K562 (cell line): ENCODE measurements around the gene UBE2E3. TPM values are rescaled to one million over a fixed set of nuclear protein-coding genes. Genes with fewer than 3 reads are reported as not detected.

Experiments
- ATAC-seq: fragments of 200-7000 bp; cut with Tn5 transposase; 3 replicates; pipeline ENCODE4 v1.9.1; 2020; ENCODE audit warnings: moderate library complexity
- BruUV-seq: library from RNA; stranded (reverse); fragments of 400-500 nt; replicated peaks from 2 replicates; lab custom pipeline; 2021; lab: Mats Ljungman, UMichigan
- CTCF ChIA-PET: fragments of 300-600 bp; formaldehyde crosslinking; extraction: SDS; loops from one replicate; lab custom pipeline; 2021; ENCODE audit warnings: low intra/inter-chr PET ratio; lab: Yijun Ruan, JAX
- POLR2A ChIA-PET: fragments of 300-600, 350-650 bp; sonication (Branson Sonifier 250); formaldehyde crosslinking; extraction: SDS; loops from one replicate; lab custom pipeline; 2021; ENCODE audit warnings: antibody characterized with exemption, inconsistent platforms; lab: Yijun Ruan, JAX
- DNase-seq, 4 experiments: peaks; one replicate each; pipeline versions ENCODE4 v3.0.0 to v3.0.0-alpha.2; 2011 to 2018; ENCODE audit warnings: low spot score in 3 of 4, mixed read lengths in 3 of 4; ENCODE audit errors: extremely low read depth in 1 of 4
- FAIRE-seq: peaks from 2 replicates; lab custom pipeline; 2011; peaks lifted over from hg19 to GRCh38; lab: Jason Lieb, UNC
- H2AFZ ChIP-seq: 2 replicates; pipeline ENCODE4 v1.6.0; 2011; ENCODE audit warnings: low read depth, low read length, control low read depth, inconsistent platforms
- H3K27ac ChIP-seq: fragments of 200-600 bp; 3 replicates; pipeline ENCODE4 v1.8.0; 2011; ENCODE audit warnings: low read depth, mild to moderate bottlenecking, control low read depth, inconsistent platforms, low read length, moderate library complexity, mixed read lengths; ENCODE audit errors: extremely low read depth
- H3K27me3 ChIP-seq, 2 experiments: fragments of 300-600 bp in 1 of 2; 2 replicates in 1 of 2; 3 replicates in 1 of 2; pipeline versions ENCODE4 v1.6.0 to v1.8.0; 2011; ENCODE audit warnings: inconsistent platforms in 2 of 2, low read length in 2 of 2, mild to moderate bottlenecking in 1 of 2, mixed read lengths in 1 of 2, moderate library complexity in 1 of 2; ENCODE audit not compliant: control insufficient read depth in 2 of 2, insufficient read depth in 2 of 2
- H3K36me3 ChIP-seq: fragments of 300-600 bp; 3 replicates; pipeline ENCODE4 v1.8.0; 2011; ENCODE audit warnings: mild to moderate bottlenecking, low read length, inconsistent platforms; ENCODE audit not compliant: control insufficient read depth, insufficient read depth
- H3K4me1 ChIP-seq, 2 experiments: fragments of 200-600 bp in 1 of 2; replicated peaks in 1 of 2; 2 replicates in 1 of 2; 3 replicates in 1 of 2; pipeline versions ENCODE4 v1.5.1 to v1.8.0; 2011; ENCODE audit warnings: inconsistent platforms in 2 of 2, low read length in 2 of 2, mild to moderate bottlenecking in 1 of 2, mixed read lengths in 1 of 2, moderate library complexity in 1 of 2; ENCODE audit not compliant: control insufficient read depth in 2 of 2, insufficient read depth in 2 of 2
- H3K4me2 ChIP-seq: 2 replicates; pipeline ENCODE4 v1.6.1; 2011; ENCODE audit warnings: low read length, control low read depth, inconsistent platforms, mixed read lengths; ENCODE audit not compliant: insufficient read depth
- H3K4me3 ChIP-seq: fragments of 200-600 bp; sonication (generic), shearing (Covaris generic); 2 replicates; pipeline ENCODE4 v1.5.1; 2016; ENCODE audit warnings: control low read depth, inconsistent platforms
- H3K79me2 ChIP-seq: fragments of 200-600 bp; 3 replicates; pipeline ENCODE4 v1.8.0; 2011; ENCODE audit warnings: low read length, inconsistent platforms; ENCODE audit not compliant: control insufficient read depth, insufficient read depth
- H3K9ac ChIP-seq, 2 experiments: 2 replicates each; pipeline versions ENCODE4 v1.6.0 to v1.6.1; 2011; ENCODE audit warnings: low read depth in 2 of 2, low read length in 2 of 2, control low read depth in 1 of 2, inconsistent platforms in 1 of 2, mild to moderate bottlenecking in 1 of 2, mixed read lengths in 1 of 2; ENCODE audit not compliant: insufficient read depth in 1 of 2
- H3K9me1 ChIP-seq: one replicate; pipeline ENCODE4 v1.6.0; 2011; ENCODE audit warnings: inconsistent platforms, mild to moderate bottlenecking, low read length, moderate library complexity; ENCODE audit not compliant: control insufficient read depth, insufficient read depth
- H3K9me3 ChIP-seq: replicated peaks from 2 replicates; pipeline ENCODE4 v1.5.1; 2011; ENCODE audit warnings: low read depth, low read length, inconsistent platforms; ENCODE audit not compliant: control insufficient read depth, insufficient read depth
- H4K20me1 ChIP-seq: replicated peaks from 2 replicates; pipeline ENCODE4 v1.6.1; 2011; ENCODE audit warnings: low read length, inconsistent platforms, mixed read lengths; ENCODE audit not compliant: control insufficient read depth, insufficient read depth
- CEBPG ChIP-seq, 3 experiments: fragments of 200-800 bp in 1 of 3; sonication (Bioruptor generic) in 1 of 3; sonication (generic) in 1 of 3; formaldehyde crosslinking in 1 of 3; IDR thresholded peaks in 2 of 3; conservative IDR thresholded peaks in 1 of 3; 2 replicates each; pipeline versions ENCODE4 v1.6.1 to v1.8.0; 2016 to 2022; ENCODE audit warnings: missing compliant biosample characterization in 2 of 3, missing genetic modification characterization in 2 of 3, mild to moderate bottlenecking in 1 of 3, missing genetic modification reagents in 1 of 3
- FOXP1 ChIP-seq: sonication (generic); formaldehyde crosslinking; IDR thresholded peaks from 2 replicates; pipeline ENCODE4 v1.8.0; 2022; ENCODE audit warnings: mild to moderate bottlenecking, missing genetic modification reagents
- KLF13 ChIP-seq: fragments of 450-650 bp; IDR thresholded peaks from 2 replicates; pipeline ENCODE4 v1.6.1; 2016; ENCODE audit warnings: missing genetic modification characterization, low read depth, mild to moderate bottlenecking, missing compliant biosample characterization, moderate library complexity, borderline replicate concordance
- POLR2B ChIP-seq: fragments of 450-650 bp; IDR thresholded peaks from 2 replicates; pipeline ENCODE4 v1.6.1; 2018; ENCODE audit warnings: low read depth; ENCODE audit not compliant: partially characterized antibody
- PRPF4 ChIP-seq: fragments of 200-400 bp; formaldehyde crosslinking; IDR thresholded peaks from one replicate; pipeline ENCODE4 v1.6.1; 2017; ENCODE audit warnings: low read length, low read depth, mild to moderate bottlenecking; ENCODE audit not compliant: insufficient read depth, poor library complexity, severe bottlenecking
- RBM22 ChIP-seq: fragments of 200-400 bp; formaldehyde crosslinking; IDR thresholded peaks from 2 replicates; pipeline ENCODE4 v1.6.1; 2018; ENCODE audit warnings: low read length, low read depth; ENCODE audit not compliant: poor library complexity, severe bottlenecking
- RFX5 ChIP-seq: IDR thresholded peaks from 2 replicates; pipeline ENCODE4 v1.6.1; 2011; ENCODE audit warnings: low read depth, mild to moderate bottlenecking, improper control_type of control experiment, low read length
- SRSF3 ChIP-seq: fragments of 200-400 bp; formaldehyde crosslinking; IDR thresholded peaks from 2 replicates; pipeline ENCODE4 v1.6.1; 2016; ENCODE audit warnings: mild to moderate bottlenecking, low read length, moderate library complexity; ENCODE audit not compliant: insufficient read depth
- SRSF9 ChIP-seq: fragments of 200-400 bp; formaldehyde crosslinking; IDR thresholded peaks from 2 replicates; pipeline ENCODE4 v1.6.1; 2017; ENCODE audit warnings: low read depth, low read length, borderline replicate concordance
- TAF7 ChIP-seq: fragments of 450-650 bp; IDR thresholded peaks from 2 replicates; pipeline ENCODE4 v1.6.1; 2016; ENCODE audit warnings: missing genetic modification characterization, missing compliant biosample characterization
- THAP7 ChIP-seq: fragments of 250-450 bp; sonication (Bioruptor Pico); IDR thresholded peaks from 2 replicates; pipeline ENCODE4 v1.5.0; 2021
- TSC22D4 ChIP-seq: fragments of 450-650 bp; IDR thresholded peaks from 2 replicates; pipeline ENCODE4 v1.6.1; 2016; ENCODE audit warnings: missing genetic modification characterization, missing biosample characterization, control low read depth
- ZNF24 ChIP-seq: fragments of 450-650 bp; IDR thresholded peaks from 2 replicates; pipeline ENCODE4 v1.6.1; 2016
- ZNF696 ChIP-seq: fragments of 250-450 bp; sonication (Bioruptor Pico); conservative IDR thresholded peaks from 2 replicates; pipeline ENCODE4 v1.4.0; 2020; ENCODE audit warnings: mild to moderate bottlenecking, moderate library complexity
- ZNF75A ChIP-seq: fragments of 450-650 bp; formaldehyde crosslinking; IDR thresholded peaks from 2 replicates; pipeline ENCODE4 v1.4.0; 2020; ENCODE audit warnings: mild to moderate bottlenecking
- ZNF830 ChIP-seq: fragments of 250-450 bp; sonication (Bioruptor Pico); IDR thresholded peaks from 2 replicates; pipeline ENCODE4 v1.5.0; 2021; ENCODE audit warnings: mild to moderate bottlenecking
- WGBS: fragments of 100-300 bp; shearing (Covaris generic); methylation state at CpG from one replicate; pipeline ENCODE4 v1.1.6; 2016; ENCODE audit warnings: low coverage, mixed read lengths; ENCODE audit not compliant: insufficient coverage; ENCODE audit errors: missing lambda C conversion rate; 5-methylcytosine and 5-hydroxymethylcytosine counted together
- in situ Hi-C: fragments of 300-500 bp; cut with MboI; formaldehyde crosslinking; loops from 4 replicates; pipeline ENCODE4 v1.15.0; 2018; ENCODE audit warnings: inconsistent platforms, mixed read lengths
- intact Hi-C: fragments of 100-400 bp; cut with micrococcal nuclease; formaldehyde crosslinking; loops from 2 replicates; pipeline ENCODE4 v1.14.2; 2022
- polyA plus RNA-seq, 8 experiments: library from polyadenylated mRNA; depleted of rRNA in 4 of 8; stranded (reverse) in 5 of 8; unstranded in 3 of 8; fragments of >200 nt; fragmentation: Nextera tagmentation in 2 of 8; fragmentation: Illumina TruSeq in 1 of 8; extraction: Ambion mirVana in 2 of 8; extraction: Trizol in 1 of 8; gene quantifications; 2 replicates each; pipeline versions ENCODE4 v1.2.1 to v1.2.3, GENCODE V29; 2011 to 2014; ENCODE audit warnings: inconsistent platforms in 1 of 8, missing spikeins in 1 of 8
- total RNA-seq, 7 experiments: library from RNA; depleted of rRNA in 6 of 7; stranded (reverse); fragments of >200 nt in 6 of 7; fragmentation: Illumina TruSeq in 2 of 7; extraction: Trizol in 2 of 7; gene quantifications; 2 replicates each; pipeline versions ENCODE4 v1.2.1 to v1.2.3, GENCODE V29; 2011 to 2021; ENCODE audit warnings: low replicate concordance in 1 of 7

UBE2E3 gene
- total and polyA plus RNA-seq, 9 of the 15 experiments (the other 6 are each of a cell fraction or from before 2014, with no cell fraction given), result 58.2 to 173 (median 78.0) TPM

GRCh38 chr2:180991820-180992219 lies 11.4 kb downstream of the UBE2E3 start:
- TF ChIP-seq THAP7 (no peak), SRSF9 (no peak), RFX5 (no peak), ZNF830 (CRISPR knock-in tag) (no peak), ZNF75A (no peak), TAF7 (tag) (no peak)
- TF ChIP-seq, all 486 proteins: peak for 0
- in situ Hi-C loops, result no loop called here
- no peaks in the 10 kb centered on the region for H3K9me3 ChIP-seq
- no peak overlapping the region for H2AFZ ChIP-seq
- H3K27ac ChIP-seq, result no peak overlapping the region
- H4K20me1 ChIP-seq, result no peaks in the 10 kb centered on the region
- intact Hi-C loops, result no loop called here
- ChIA-PET POLR2A (interaction anchor here (0.8 to 5.6 kb wide), 3 partner anchors 10 to 13 kb away, joined by 4 to 38 read pairs (median 11); partner anchors contain the start of gene UBE2E3), CTCF (no interaction called here)
- no peak overlapping the region for H3K9ac ChIP-seq
- no TSS peak for BruUV-seq
- WGBS, result 75% methylated on average over 4 of the region's 4 CpGs
- ATAC-seq (peak; percentile 36), DNase-seq (no peak), FAIRE-seq (no peak)
- no peak overlapping the region for H3K4me2 ChIP-seq
- peaks cover 32% of the 10 kb centered on the region for H3K36me3 ChIP-seq
- no peaks in the 10 kb centered on the region for H3K4me1 ChIP-seq
- no peak overlapping the region for H3K4me3 ChIP-seq
- no peaks in the 10 kb centered on the region for H3K27me3 ChIP-seq
- no peaks in the 10 kb centered on the region for H3K9me1 ChIP-seq
- H3K79me2 ChIP-seq, result peaks cover 73% of the 10 kb centered on the region

GRCh38 chr2:180992994-180993393 lies 12.6 kb downstream of the UBE2E3 start:
- peaks cover 33% of the 10 kb centered on the region for H3K36me3 ChIP-seq
- H3K9ac ChIP-seq, result no peak overlapping the region
- ATAC-seq (no peak), DNase-seq (no peak), FAIRE-seq (no peak)
- ChIA-PET POLR2A (interaction anchor here (1.8 to 5.6 kb wide), 2 partner anchors 9 to 12 kb away, joined by 11 to 38 read pairs; partner anchors contain the start of gene UBE2E3), CTCF (no interaction called here)
- no TSS peak for BruUV-seq
- intact Hi-C loops, result no loop called here
- no peaks in the 10 kb centered on the region for H3K9me3 ChIP-seq
- no peaks in the 10 kb centered on the region for H4K20me1 ChIP-seq
- H3K4me3 ChIP-seq, result no peak overlapping the region
- peaks cover 71% of the 10 kb centered on the region for H3K79me2 ChIP-seq
- H3K4me1 ChIP-seq, result no peaks in the 10 kb centered on the region
- in situ Hi-C loops, result no loop called here
- H3K27ac ChIP-seq, result no peak overlapping the region
- no peak overlapping the region for H2AFZ ChIP-seq
- WGBS, result 81% methylated on average over 2 of the region's 2 CpGs
- no peaks in the 10 kb centered on the region for H3K27me3 ChIP-seq
- H3K9me1 ChIP-seq, result no peaks in the 10 kb centered on the region
- H3K4me2 ChIP-seq, result no peak overlapping the region
- TF ChIP-seq ZNF696 (CRISPR knock-in tag) (no peak), TSC22D4 (no peak), CEBPG (CRISPR knock-in tag; IDR thresholded peaks at IDR 0.05) (no peak), CEBPG (tag; conservative IDR thresholded peaks at IDR 0.05 in 1 of 2, IDR thresholded peaks at IDR 0.05 in 1 of 2) (no peak), POLR2B (no peak), PRPF4 (no peak), SRSF3 (no peak), FOXP1 (CRISPR knock-in tag) (no peak), ZNF24 (no peak), KLF13 (tag) (no peak), RBM22 (no peak)
